22Rv1 (cell line): ENCODE results near the gene CD58.

Experiments
- H3K27ac ChIP-seq: fragments of 450-650 bp; 2 replicates; pipeline ENCODE4 v1.5.1; 2017
- CTCF ChIP-seq: fragments of 450-650 bp; IDR thresholded peaks from 2 replicates; pipeline ENCODE4 v1.5.1; 2017; ENCODE audit warnings: mild to moderate bottlenecking
- ZFX ChIP-seq: fragments of 450-650 bp; IDR thresholded peaks from 2 replicates; pipeline ENCODE4 v1.6.1; 2017; ENCODE audit warnings: antibody characterized with exemption, borderline replicate concordance

The CD58 gene

GRCh38 chr1:116476321-116476720 is 94.5 kb downstream of the CD58 start:
- peak overlapping the region; percentile 72 for H3K27ac ChIP-seq
- TF ChIP-seq ZFX, result no peak
- no peak for TF ChIP-seq CTCF

DNA sequence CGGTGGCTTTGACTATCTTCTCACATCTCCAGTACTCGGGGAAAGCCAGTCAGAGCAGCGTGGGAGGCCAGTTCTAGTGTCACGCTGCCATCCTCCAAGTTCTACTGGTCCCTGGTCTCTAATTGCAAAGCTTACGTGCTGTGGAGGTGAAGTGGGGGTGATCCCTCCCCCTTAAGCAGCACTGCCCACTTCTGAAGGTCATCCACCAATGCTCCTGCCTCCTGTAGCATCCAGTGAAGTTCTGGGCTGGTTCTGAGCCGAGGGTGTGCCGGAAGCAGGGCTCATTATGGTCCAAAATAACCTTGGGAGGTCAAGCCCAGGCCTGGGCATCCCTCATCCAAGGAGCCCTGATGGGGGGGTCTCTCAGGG is 95.0 kb downstream of the CD58 start:
- no peak for TF ChIP-seq ZFX
- TF ChIP-seq CTCF, result no peak
- peak overlapping the region; percentile 72 for H3K27ac ChIP-seq

- H3K27ac ChIP-seq, result peak overlapping the region; percentile 72
- TF ChIP-seq CTCF, result no peak
- TF ChIP-seq ZFX, result no peak
Measured at GRCh38 chr1:116474921-116475849, 95.6 kb downstream of the CD58 start.

DNA sequence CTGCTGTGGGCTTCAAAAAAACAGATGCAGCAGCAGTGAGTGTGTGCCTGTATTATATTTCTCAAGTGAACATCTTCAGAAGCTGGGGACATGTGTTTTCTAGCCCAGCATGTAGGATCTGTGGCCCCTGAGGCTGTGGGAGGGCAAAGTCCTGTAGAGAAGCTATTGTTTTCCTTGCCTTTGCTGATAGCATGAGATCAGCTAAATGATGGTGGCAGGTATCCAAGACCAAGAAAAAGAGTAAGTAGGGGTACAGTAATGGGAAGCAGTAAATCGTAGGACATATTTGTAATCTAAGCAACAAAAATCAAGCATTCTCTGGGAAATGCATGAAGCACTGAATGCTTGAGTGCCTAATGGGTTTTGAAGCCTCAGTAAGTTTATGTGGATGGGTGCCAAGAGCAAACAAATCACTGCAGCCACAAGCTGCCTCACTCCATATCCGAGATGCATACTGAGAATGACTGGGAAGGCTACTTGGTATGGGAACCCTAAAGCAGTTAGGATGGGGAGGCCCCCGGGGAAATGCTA is 98.3 kb downstream of the CD58 start:
- peak overlapping the region; percentile 52 for H3K27ac ChIP-seq
- TF ChIP-seq CTCF (no peak), ZFX (no peak)

- TF ChIP-seq ZFX, result no peak
- no peak for TF ChIP-seq CTCF
- no peak overlapping the region for H3K27ac ChIP-seq
Measured at GRCh38 chr1:116471241-116471640, 99.6 kb downstream of the CD58 start.

DNA sequence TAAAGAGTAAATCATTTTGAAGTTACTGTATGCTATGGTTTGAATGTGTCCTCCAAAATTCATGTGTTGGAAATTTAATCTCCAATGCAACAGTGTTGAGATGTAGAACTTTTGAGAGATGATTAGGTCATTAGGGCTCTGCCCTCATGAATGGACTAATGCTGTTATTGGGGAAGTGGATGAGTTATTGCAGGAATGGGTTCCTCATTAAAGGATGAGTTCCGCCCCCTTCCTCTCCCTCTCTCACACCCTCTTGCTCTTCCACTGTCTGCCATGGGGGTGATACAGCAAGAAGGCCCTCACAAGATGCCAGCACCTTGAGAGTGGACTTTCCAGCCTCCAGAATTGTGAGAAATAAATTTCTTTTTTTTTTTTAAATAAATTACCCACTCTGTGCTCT is 100.2 kb downstream of the CD58 start:
- TF ChIP-seq CTCF (no peak), ZFX (no peak)
- no peak overlapping the region for H3K27ac ChIP-seq

GRCh38 chr1:116466810-116467557 is 103.8 kb downstream of the CD58 start:
- TF ChIP-seq CTCF (no peak), ZFX (no peak)
- H3K27ac ChIP-seq, result peak overlapping the region; percentile 44; the same call in 1 of the 2 replicates
